Erythroblast (primary cell): Measurements from ENCODE around the gene TRIML2.

ENCODE experiments used
- GATA1 ChIP-seq: IDR thresholded peaks from 2 replicates; pipeline ENCODE4 v1.6.1; 2011; ENCODE audit warnings: low read depth, mild to moderate bottlenecking, control low read depth, low read length, moderate library complexity
- POLR2A ChIP-seq: IDR thresholded peaks from 2 replicates; pipeline ENCODE4 v1.6.1; 2011; ENCODE audit warnings: mild to moderate bottlenecking, low read length

DNA sequence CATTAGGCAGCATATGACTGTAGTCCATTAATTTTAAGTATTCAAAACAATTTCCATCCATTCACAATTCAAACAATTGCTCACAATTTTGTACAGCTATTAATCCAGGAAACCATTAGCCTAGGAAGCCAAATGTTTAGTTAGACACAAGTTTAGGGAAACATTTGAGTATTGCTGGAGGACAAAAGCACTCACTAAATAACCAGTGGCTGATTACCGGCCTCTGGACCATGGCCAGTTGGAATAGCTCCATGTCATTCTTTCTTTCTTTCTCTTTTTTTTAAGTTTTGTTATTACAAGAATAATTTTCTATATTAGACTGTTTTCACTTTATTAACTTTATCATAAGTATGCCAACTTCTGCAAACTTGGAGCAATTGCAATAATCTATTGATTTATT, 31.3 kb downstream of the TRIML2 start:
- TF ChIP-seq POLR2A (no peak), GATA1 (no peak)
